Measurements from ENCODE around the gene CTDP1. TPM values are rescaled to one million over a fixed set of nuclear protein-coding genes. Genes with fewer than 3 reads are reported as not detected.
"Not testable (repeated sequence)": the region's sequence is repeated elsewhere in the genome, so short reads cannot be mapped to it uniquely, and the experiment has no call there.

The CTDP1 gene
- total and polyA plus RNA-seq, 4 donors: 7.0 to 19.8 (median 16.7) TPM

DNA sequence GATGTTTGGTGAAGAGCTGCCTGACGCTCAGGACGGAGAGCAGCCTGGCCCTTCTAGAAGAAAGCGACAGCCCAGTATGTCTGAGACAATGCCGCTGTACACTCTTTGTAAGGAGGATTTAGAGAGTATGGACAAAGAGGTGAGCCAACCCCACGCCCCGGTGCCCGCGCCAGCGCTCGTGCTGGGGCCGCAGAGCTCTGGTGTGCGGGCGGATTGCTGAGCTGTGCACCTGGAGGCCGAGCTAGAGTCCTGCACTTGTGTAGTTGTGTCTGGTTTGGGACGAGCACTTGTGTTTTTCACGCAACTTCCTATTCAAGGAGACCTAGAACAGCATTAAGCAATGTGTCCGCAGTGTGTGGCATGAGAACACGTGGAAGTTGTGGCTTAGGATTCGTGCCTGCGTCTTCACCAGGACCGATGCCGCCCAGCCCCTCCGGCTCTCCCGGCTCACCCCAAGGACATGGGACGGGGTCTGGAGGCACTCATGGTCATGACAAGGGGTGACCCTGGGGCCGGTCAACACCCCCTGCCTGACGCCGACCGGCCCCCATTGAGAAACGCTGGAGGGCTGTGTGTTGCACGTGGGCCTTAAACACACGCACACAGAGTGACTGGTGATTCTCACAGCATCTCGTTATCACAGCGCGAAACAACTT, 49.5 kb downstream of the CTDP1 start:
- DNase-seq: no peak
- H3K4me1 ChIP-seq (ENCODE audit: control insufficient read depth in 1 of 2, insufficient read depth in 2 of 2, low read length in 2 of 2): no peaks in the 10 kb centered on the region
- ATAC-seq (ENCODE audit: low FRiP score): no peak
- intact Hi-C loops (cut with DNase I): no loop called here
- H3K9me3 ChIP-seq (ENCODE audit: control insufficient read depth, low read length): no peaks in the 10 kb centered on the region
- H3K27me3 ChIP-seq (ENCODE audit: control insufficient read depth in 1 of 2, insufficient read depth in 2 of 2, low read length in 1 of 2): no peaks in the 10 kb centered on the region
- peaks cover 3 to 9% of the 10 kb centered on the region in 2 donors for H3K36me3 ChIP-seq (ENCODE audit: control insufficient read depth in 1 of 2, insufficient read depth in 2 of 2, low read length in 1 of 2)
- no peak overlapping the region for H3K27ac ChIP-seq (ENCODE audit: low read depth in 1 of 2, low read length in 2 of 2)
- WGBS, 2 donors: 97 to 99% methylated on average over 35 of the region's 35 CpGs
- no peak overlapping the region for H3K4me3 ChIP-seq (ENCODE audit: low read length in 2 of 2)

DNA sequence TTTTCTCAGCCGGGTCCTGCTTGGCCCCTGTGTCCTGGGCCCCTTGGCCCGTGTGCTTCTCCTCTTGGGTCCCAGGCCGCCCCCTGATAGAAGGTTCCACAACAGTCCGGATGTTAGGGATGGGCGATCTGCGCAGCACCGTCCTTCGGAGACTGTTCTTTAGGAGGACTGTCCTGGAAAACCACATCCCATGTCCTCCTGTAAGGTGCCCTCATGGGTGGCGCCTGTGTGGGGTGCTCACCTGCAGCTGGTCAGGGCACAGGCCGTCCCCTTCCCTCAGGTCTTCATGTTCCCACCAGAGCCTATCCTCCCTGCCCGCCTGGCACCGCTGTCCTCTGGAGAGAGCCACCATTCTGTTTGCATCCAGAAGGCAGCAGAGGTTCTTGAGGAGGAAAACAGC, 50.0 kb downstream of the CTDP1 start:
- DNase-seq (no peak), ATAC-seq (ENCODE audit: low FRiP score) (no peak)
- Histone ChIP-seq H3K4me3 (ENCODE audit: low read length in 2 of 2) (no peak overlapping the region), H3K9me3 (ENCODE audit: control insufficient read depth, low read length) (no peaks in the 10 kb centered on the region), H3K36me3 (ENCODE audit: control insufficient read depth in 1 of 2, insufficient read depth in 2 of 2, low read length in 1 of 2) (peaks cover 3 to 9% of the 10 kb centered on the region in 2 donors), H3K27ac (ENCODE audit: low read depth in 1 of 2, low read length in 2 of 2) (no peak overlapping the region), H3K4me1 (ENCODE audit: control insufficient read depth in 1 of 2, insufficient read depth in 2 of 2, low read length in 2 of 2) (no peaks in the 10 kb centered on the region), H3K27me3 (ENCODE audit: control insufficient read depth in 1 of 2, insufficient read depth in 2 of 2, low read length in 1 of 2) (no peaks in the 10 kb centered on the region)
- WGBS, 2 donors: 97% methylated on average over 12 of the region's 12 CpGs
- intact Hi-C loops (cut with DNase I): no loop called here

DNA sequence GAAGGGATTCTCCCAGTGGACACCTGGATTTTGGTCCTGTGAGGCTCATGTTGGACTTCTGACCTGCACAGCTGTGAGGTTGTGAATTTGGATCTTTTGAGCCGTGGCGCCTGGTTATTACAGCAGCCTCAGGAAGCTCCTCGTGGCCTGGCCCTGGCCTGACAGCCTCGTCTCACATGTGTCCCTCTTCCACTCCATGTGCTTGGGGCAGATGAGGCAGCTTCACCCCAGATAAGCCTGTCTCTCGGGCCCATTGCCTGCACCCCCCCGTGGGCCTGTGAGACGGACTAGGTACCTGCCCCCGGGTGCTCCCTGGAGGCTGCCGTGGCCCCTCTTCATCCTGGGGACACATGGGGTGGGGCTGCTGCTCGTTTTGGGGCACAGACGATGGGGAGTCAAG, 51.2 kb downstream of the CTDP1 start:
- no peak overlapping the region for H3K27ac ChIP-seq (ENCODE audit: low read depth in 1 of 2, low read length in 2 of 2)
- 95 to 96% methylated on average over 11 of the region's 11 CpGs for WGBS, 2 donors
- no peak for ATAC-seq (ENCODE audit: low FRiP score)

DNA sequence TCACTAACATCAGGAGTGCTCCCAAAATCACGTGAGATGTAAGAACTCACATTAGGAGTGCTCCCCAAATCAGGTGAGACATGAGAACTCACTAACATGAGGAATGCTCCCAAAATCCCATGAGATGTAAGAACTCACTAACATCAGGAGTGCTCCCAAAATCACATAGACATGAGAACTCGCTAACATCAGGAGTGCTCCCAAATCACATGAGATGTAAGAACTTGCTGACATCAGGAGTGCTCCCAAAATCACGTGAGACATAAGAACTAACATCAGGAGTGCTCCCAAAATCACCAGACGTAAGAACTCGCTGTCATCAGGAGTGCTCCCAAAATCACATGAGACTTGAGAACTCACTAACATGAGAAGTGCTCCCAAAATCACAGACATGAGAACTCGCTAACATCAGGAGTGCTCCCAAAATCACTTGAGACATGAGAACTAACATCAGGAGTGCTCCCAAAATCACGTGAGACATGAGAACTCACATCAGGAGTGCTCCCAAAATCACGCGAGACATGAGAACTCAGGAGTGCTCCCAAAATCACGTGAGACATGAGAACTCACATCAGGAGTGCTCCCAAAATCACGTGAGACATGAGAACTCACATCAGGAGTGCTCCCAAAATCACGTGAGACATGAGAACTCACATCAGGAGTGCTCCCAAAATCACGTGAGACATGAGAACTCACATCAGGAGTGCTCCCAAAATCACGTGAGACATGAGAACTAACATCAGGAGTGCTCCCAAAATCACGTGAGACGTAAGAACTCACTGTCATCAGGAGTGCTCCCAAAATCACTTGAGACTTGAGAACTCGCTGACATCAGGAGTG, 52.5 kb downstream of the CTDP1 start:
- peaks cover 3 to 15% of the 10 kb centered on the region in 2 donors for H3K36me3 ChIP-seq (ENCODE audit: control insufficient read depth in 1 of 2, insufficient read depth in 2 of 2, low read length in 1 of 2)
- DNase-seq; H3K4me1 ChIP-seq (ENCODE audit: control insufficient read depth in 1 of 2, insufficient read depth in 2 of 2, low read length in 2 of 2); H3K27ac ChIP-seq (ENCODE audit: low read depth in 1 of 2, low read length in 2 of 2); ATAC-seq (ENCODE audit: low FRiP score); H3K27me3 ChIP-seq (ENCODE audit: control insufficient read depth in 1 of 2, insufficient read depth in 2 of 2, low read length in 1 of 2); H3K4me3 ChIP-seq (ENCODE audit: low read length in 2 of 2); H3K9me3 ChIP-seq (ENCODE audit: control insufficient read depth, low read length); intact Hi-C loops (cut with DNase I): not testable (repeated sequence)
- 97 to 98% methylated on average over 12 to 16 of the region's 17 CpGs for WGBS, 2 donors

More for the DNA sequence above, 51.2 kb downstream of the CTDP1 start:
- intact Hi-C loops (cut with DNase I): no loop called here
- DNase-seq: no peak
- Histone ChIP-seq H3K36me3 (ENCODE audit: control insufficient read depth in 1 of 2, insufficient read depth in 2 of 2, low read length in 1 of 2) (peaks cover 3 to 10% of the 10 kb centered on the region in 2 donors), H3K27me3 (ENCODE audit: control insufficient read depth in 1 of 2, insufficient read depth in 2 of 2, low read length in 1 of 2) (no peaks in the 10 kb centered on the region), H3K9me3 (ENCODE audit: control insufficient read depth, low read length) (no peaks in the 10 kb centered on the region), H3K4me1 (ENCODE audit: control insufficient read depth in 1 of 2, insufficient read depth in 2 of 2, low read length in 2 of 2) (no peaks in the 10 kb centered on the region), H3K4me3 (ENCODE audit: low read length in 2 of 2) (no peak overlapping the region)

GRCh38 chr18:79732721-79733025, 53.1 kb downstream of the CTDP1 start:
- ATAC-seq (ENCODE audit: low FRiP score) (no peak), DNase-seq (no peak)
- Histone ChIP-seq H3K9me3 (ENCODE audit: control insufficient read depth, low read length) (no peaks in the 10 kb centered on the region), H3K36me3 (ENCODE audit: control insufficient read depth in 1 of 2, insufficient read depth in 2 of 2, low read length in 1 of 2) (peaks cover 3 to 15% of the 10 kb centered on the region in 2 donors), H3K4me1 (ENCODE audit: control insufficient read depth in 1 of 2, insufficient read depth in 2 of 2, low read length in 2 of 2) (no peaks in the 10 kb centered on the region), H3K27ac (ENCODE audit: low read depth in 1 of 2, low read length in 2 of 2) (no peak overlapping the region), H3K4me3 (ENCODE audit: low read length in 2 of 2) (no peak overlapping the region), H3K27me3 (ENCODE audit: control insufficient read depth in 1 of 2, insufficient read depth in 2 of 2, low read length in 1 of 2) (no peaks in the 10 kb centered on the region)
- intact Hi-C loops (cut with DNase I): no loop called here
- WGBS, 2 donors: 98% methylated on average over 9 of the region's 9 CpGs

DNA sequence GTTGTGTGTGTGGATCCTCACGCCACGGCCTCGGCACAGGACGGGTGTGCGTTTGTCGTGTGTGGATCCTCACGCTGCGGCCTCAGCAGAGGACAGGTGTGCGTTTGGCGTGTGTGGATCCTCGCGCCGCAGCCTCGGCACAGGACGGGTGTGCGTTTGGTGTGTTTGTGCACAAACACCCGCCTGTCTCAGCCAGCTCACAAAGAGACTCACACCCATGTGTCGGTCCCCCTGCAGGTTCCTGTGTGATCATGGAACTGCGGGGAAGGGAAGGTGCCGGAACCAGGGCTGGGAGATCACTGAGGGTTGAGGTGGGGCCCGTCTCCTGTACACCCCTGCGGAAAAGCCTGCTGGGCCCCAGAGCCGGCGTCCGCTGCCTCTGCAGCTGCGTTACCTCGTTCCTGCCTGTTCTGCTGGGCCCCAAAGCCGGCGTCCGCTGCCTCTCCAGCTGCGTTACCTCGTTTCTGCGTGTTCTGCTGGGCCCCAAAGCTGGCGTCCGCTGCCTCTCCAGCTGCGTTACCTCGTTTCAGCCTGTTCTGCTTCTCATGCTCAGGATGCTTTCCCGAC, 53.6 kb downstream of the CTDP1 start:
- H3K9me3 ChIP-seq (ENCODE audit: control insufficient read depth, low read length): no peaks in the 10 kb centered on the region
- H3K4me3 ChIP-seq (ENCODE audit: low read length in 2 of 2): no peak overlapping the region
- H3K27me3 ChIP-seq (ENCODE audit: control insufficient read depth in 1 of 2, insufficient read depth in 2 of 2, low read length in 1 of 2): no peaks in the 10 kb centered on the region
- intact Hi-C loops (cut with DNase I): no loop called here
- WGBS, 2 donors: 97 to 98% methylated on average over 38 of the region's 38 CpGs
- peaks cover 8 to 16% of the 10 kb centered on the region in 2 donors for H3K36me3 ChIP-seq (ENCODE audit: control insufficient read depth in 1 of 2, insufficient read depth in 2 of 2, low read length in 1 of 2)
- DNase-seq (peak in 1 of 2 donors; percentile 60), ATAC-seq (ENCODE audit: low FRiP score) (no peak)
- H3K27ac ChIP-seq (ENCODE audit: low read depth in 1 of 2, low read length in 2 of 2): no peak overlapping the region
- H3K4me1 ChIP-seq (ENCODE audit: control insufficient read depth in 1 of 2, insufficient read depth in 2 of 2, low read length in 2 of 2): no peaks in the 10 kb centered on the region

- ATAC-seq (ENCODE audit: low FRiP score) (no peak), DNase-seq (peak; percentile 12 to 70)
- WGBS, 2 donors: 43 to 77% methylated on average over 33 of the region's 33 CpGs
- Histone ChIP-seq H3K27ac (ENCODE audit: low read depth in 1 of 2, low read length in 2 of 2) (no peak overlapping the region), H3K9me3 (ENCODE audit: control insufficient read depth, low read length) (no peaks in the 10 kb centered on the region), H3K4me3 (ENCODE audit: low read length in 2 of 2) (no peak overlapping the region), H3K36me3 (ENCODE audit: control insufficient read depth in 1 of 2, insufficient read depth in 2 of 2, low read length in 1 of 2) (peaks cover 8 to 16% of the 10 kb centered on the region in 2 donors), H3K27me3 (ENCODE audit: control insufficient read depth in 1 of 2, insufficient read depth in 2 of 2, low read length in 1 of 2) (no peaks in the 10 kb centered on the region), H3K4me1 (ENCODE audit: control insufficient read depth in 1 of 2, insufficient read depth in 2 of 2, low read length in 2 of 2) (no peaks in the 10 kb centered on the region)
- intact Hi-C loops (cut with DNase I): no loop called here
Measured at GRCh38 chr18:79733986-79734770, 54.6 kb downstream of the CTDP1 start.

DNA sequence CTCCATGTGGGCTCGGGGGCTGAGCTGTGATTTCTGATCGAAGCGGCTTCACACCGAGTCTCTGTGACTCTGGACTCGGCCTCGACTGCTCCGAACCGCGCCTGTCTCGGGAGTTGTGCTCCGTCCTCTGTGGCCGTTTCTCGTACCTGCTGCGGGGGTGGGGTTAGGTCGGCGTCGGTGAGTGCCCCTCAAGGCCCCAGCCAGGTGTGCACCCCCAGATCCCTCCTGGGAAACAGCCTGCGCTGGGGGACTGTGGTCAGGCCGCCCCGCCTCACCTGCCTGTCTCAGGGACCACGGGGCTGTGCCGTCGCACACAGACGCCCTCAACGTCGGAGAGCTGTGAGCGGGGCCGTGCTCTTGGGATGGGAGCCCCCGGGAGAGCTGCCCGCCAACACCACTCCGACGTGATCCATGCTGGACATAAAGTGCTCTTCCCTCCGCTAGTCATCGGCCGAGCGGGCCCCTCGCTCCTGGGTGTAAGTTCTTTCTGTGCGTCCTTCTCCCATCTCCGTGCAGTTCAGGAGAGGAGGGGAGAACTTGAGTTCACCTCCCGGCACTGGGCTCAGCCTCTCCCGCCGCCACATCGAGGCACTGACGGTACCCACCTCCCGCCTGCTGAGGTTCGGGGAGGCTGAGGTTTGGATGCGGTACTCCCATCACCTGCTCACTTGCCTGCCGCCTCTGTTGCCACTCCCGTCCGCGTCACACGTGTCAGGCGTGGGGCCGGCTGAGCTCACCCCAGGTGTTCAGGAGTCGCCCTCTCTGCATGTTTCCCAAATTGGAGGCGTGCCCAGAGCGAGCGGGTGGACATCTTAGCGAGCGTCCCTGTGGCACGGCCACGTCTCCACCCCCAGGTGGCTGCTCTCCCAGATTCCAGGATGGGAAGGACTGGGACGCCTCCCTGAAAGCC, 55.7 kb downstream of the CTDP1 start:
- no peak for ATAC-seq (ENCODE audit: low FRiP score)
- WGBS, 2 donors: 95 to 96% methylated on average over 63 of the region's 63 CpGs
- H3K36me3 ChIP-seq (ENCODE audit: control insufficient read depth in 1 of 2, insufficient read depth in 2 of 2, low read length in 1 of 2): peaks cover 6 to 14% of the 10 kb centered on the region in 2 donors

More for the DNA sequence above, 55.7 kb downstream of the CTDP1 start:
- DNase-seq: peak; percentile 38 to 67
- H3K4me3 ChIP-seq (ENCODE audit: low read length in 2 of 2): no peak overlapping the region
- H3K27ac ChIP-seq (ENCODE audit: low read depth in 1 of 2, low read length in 2 of 2): no peak overlapping the region
- H3K9me3 ChIP-seq (ENCODE audit: control insufficient read depth, low read length): no peaks in the 10 kb centered on the region
- intact Hi-C loops (cut with DNase I): no loop called here
- no peaks in the 10 kb centered on the region for H3K4me1 ChIP-seq (ENCODE audit: control insufficient read depth in 1 of 2, insufficient read depth in 2 of 2, low read length in 2 of 2)
- H3K27me3 ChIP-seq (ENCODE audit: control insufficient read depth in 1 of 2, insufficient read depth in 2 of 2, low read length in 1 of 2): no peaks in the 10 kb centered on the region
